HL-60 (cell line): ENCODE measurements around the gene CDC42BPB.

Experiments used
- POLR2AphosphoS5 ChIP-seq: IDR thresholded peaks from 2 replicates; pipeline ENCODE4 v1.6.1; 2012; ENCODE audit warnings: low read depth
- TF ChIP-seq, protein P1 (sequence below): IDR thresholded peaks from one replicate; pipeline ENCODE4 v1.5.1; 2011; ENCODE audit warnings: low read length, control low read depth, inconsistent platforms; ENCODE audit not compliant: insufficient read depth
- TF ChIP-seq, protein P2 (sequence below): IDR thresholded peaks from 2 replicates; pipeline ENCODE4 v1.6.1; 2012; ENCODE audit warnings: low read depth; ENCODE audit not compliant: insufficient replicate concordance

DNA sequence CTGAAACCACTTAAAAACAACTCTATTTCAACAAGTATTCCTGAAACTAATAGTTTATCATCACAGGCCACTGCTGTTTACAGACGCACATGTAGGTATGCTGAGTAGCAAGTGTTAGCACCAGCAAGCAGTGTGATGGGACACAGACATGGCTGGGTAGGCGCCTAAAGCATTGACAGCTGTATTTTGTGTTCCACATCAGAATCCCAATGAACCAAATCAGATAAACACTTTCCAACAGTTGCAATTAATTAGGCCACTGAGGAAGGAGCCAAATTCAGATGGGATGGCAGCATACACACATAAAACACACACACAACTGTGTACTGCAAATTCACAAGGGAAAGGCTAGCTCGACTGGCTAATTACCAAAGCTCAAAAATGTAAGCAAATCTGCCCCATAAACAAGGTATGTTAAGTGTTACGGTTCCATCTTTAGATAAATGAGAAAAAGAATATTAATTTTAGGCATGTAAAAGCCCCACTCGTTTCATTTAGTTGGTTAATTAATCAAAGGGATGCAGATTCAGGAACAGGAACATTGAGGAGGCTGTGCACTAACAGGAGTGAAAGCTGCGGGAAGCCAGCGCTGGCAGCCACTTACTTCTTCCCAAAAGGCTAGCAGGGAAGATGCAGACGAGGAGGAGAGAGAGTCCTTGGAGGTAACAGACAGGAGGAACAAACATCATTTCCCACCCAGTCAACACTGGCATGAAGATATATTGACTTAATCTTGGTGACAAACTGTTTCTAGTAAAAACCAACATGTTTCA is 101.5 kb downstream of the CDC42BPB start:
- TF ChIP-seq, protein P1, sequence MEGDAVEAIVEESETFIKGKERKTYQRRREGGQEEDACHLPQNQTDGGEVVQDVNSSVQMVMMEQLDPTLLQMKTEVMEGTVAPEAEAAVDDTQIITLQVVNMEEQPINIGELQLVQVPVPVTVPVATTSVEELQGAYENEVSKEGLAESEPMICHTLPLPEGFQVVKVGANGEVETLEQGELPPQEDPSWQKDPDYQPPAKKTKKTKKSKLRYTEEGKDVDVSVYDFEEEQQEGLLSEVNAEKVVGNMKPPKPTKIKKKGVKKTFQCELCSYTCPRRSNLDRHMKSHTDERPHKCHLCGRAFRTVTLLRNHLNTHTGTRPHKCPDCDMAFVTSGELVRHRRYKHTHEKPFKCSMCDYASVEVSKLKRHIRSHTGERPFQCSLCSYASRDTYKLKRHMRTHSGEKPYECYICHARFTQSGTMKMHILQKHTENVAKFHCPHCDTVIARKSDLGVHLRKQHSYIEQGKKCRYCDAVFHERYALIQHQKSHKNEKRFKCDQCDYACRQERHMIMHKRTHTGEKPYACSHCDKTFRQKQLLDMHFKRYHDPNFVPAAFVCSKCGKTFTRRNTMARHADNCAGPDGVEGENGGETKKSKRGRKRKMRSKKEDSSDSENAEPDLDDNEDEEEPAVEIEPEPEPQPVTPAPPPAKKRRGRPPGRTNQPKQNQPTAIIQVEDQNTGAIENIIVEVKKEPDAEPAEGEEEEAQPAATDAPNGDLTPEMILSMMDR, result no peak
- no peak for TF ChIP-seq POLR2AphosphoS5
- TF ChIP-seq, protein P2, sequence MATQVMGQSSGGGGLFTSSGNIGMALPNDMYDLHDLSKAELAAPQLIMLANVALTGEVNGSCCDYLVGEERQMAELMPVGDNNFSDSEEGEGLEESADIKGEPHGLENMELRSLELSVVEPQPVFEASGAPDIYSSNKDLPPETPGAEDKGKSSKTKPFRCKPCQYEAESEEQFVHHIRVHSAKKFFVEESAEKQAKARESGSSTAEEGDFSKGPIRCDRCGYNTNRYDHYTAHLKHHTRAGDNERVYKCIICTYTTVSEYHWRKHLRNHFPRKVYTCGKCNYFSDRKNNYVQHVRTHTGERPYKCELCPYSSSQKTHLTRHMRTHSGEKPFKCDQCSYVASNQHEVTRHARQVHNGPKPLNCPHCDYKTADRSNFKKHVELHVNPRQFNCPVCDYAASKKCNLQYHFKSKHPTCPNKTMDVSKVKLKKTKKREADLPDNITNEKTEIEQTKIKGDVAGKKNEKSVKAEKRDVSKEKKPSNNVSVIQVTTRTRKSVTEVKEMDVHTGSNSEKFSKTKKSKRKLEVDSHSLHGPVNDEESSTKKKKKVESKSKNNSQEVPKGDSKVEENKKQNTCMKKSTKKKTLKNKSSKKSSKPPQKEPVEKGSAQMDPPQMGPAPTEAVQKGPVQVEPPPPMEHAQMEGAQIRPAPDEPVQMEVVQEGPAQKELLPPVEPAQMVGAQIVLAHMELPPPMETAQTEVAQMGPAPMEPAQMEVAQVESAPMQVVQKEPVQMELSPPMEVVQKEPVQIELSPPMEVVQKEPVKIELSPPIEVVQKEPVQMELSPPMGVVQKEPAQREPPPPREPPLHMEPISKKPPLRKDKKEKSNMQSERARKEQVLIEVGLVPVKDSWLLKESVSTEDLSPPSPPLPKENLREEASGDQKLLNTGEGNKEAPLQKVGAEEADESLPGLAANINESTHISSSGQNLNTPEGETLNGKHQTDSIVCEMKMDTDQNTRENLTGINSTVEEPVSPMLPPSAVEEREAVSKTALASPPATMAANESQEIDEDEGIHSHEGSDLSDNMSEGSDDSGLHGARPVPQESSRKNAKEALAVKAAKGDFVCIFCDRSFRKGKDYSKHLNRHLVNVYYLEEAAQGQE, result no peak
